Measurements from ENCODE around the gene NLRP1. TPM values are rescaled to one million over a fixed set of nuclear protein-coding genes. Genes with fewer than 3 reads are reported as not detected.

Gene NLRP1
- polyA plus RNA-seq, 3 donors, result 13.2 to 388 (median 17.3) TPM

- TF ChIP-seq, protein P1, sequence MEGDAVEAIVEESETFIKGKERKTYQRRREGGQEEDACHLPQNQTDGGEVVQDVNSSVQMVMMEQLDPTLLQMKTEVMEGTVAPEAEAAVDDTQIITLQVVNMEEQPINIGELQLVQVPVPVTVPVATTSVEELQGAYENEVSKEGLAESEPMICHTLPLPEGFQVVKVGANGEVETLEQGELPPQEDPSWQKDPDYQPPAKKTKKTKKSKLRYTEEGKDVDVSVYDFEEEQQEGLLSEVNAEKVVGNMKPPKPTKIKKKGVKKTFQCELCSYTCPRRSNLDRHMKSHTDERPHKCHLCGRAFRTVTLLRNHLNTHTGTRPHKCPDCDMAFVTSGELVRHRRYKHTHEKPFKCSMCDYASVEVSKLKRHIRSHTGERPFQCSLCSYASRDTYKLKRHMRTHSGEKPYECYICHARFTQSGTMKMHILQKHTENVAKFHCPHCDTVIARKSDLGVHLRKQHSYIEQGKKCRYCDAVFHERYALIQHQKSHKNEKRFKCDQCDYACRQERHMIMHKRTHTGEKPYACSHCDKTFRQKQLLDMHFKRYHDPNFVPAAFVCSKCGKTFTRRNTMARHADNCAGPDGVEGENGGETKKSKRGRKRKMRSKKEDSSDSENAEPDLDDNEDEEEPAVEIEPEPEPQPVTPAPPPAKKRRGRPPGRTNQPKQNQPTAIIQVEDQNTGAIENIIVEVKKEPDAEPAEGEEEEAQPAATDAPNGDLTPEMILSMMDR (IDR thresholded peaks at IDR 0.05), result no peak
- no peak overlapping the region for H3K4me3 Mint-ChIP-seq
- H3K27ac Mint-ChIP-seq, result peak overlapping the region in 1 of 7 donors; percentile 72
- H3K9me3 Mint-ChIP-seq, result peaks cover 0 to 5% (median 0%) of the 10 kb centered on the region in 7 donors
- no peak for DNase-seq
- H3K27me3 Mint-ChIP-seq (ENCODE audit: low read depth in 3 of 3), result no peaks in the 10 kb centered on the region
- Histone ChIP-seq H4K20me1 (ENCODE audit: insufficient read depth, low read length) (peaks cover 100% of the 10 kb centered on the region), H3K9me3 (replicated peaks in 1 of 2; ENCODE audit: control insufficient read depth in 1 of 2, insufficient read depth in 1 of 2, low read length in 2 of 2) (no peaks in the 10 kb centered on the region), H2AFZ (ENCODE audit: insufficient read depth, low read depth, low read length, poor library complexity, severe bottlenecking) (no peak overlapping the region), H3K27ac (ENCODE audit: low read depth in 1 of 2, low read length in 2 of 2) (no peak overlapping the region), H3K4me2 (replicated peaks; ENCODE audit: extremely low read depth, low read length, poor library complexity, severe bottlenecking) (no peak overlapping the region), H3K27me3 (ENCODE audit: control insufficient read depth in 2 of 2, insufficient read depth in 2 of 2, low read length in 2 of 2) (no peaks in the 10 kb centered on the region), H3K4me3 (replicated peaks in 1 of 3; ENCODE audit: low read depth in 2 of 3, low read length in 3 of 3) (no peak overlapping the region), H3K4me1 (ENCODE audit: control insufficient read depth in 1 of 2, insufficient read depth in 2 of 2, low read length in 2 of 2) (no peaks in the 10 kb centered on the region), H3K9ac (ENCODE audit: insufficient read depth, low read length, poor library complexity, severe bottlenecking) (no peak overlapping the region), H3K36me3 (replicated peaks in 1 of 2; ENCODE audit: control insufficient read depth in 1 of 2, insufficient read depth in 2 of 2, low read length in 2 of 2) (peaks cover 59 to 77% of the 10 kb centered on the region in 2 donors), H3K79me2 (ENCODE audit: insufficient read depth, low read length) (peaks cover 49% of the 10 kb centered on the region)
- intact Hi-C loops (cut with micrococcal nuclease), result no loop called here
- H3K4me1 Mint-ChIP-seq, result peaks cover 18% of the 10 kb centered on the region
- peaks cover 64 to 84% of the 10 kb centered on the region in 2 donors for H3K36me3 Mint-ChIP-seq
- 100% methylated on average over 4 of the region's 9 CpGs for WGBS (ENCODE audit: insufficient coverage)
These were observed 23.8 kb downstream of the NLRP1 start for GRCh38 chr17:5560361-5560988.

- intact Hi-C loops (cut with micrococcal nuclease), result no loop called here
- no peak overlapping the region for H3K27ac ChIP-seq (ENCODE audit: low read depth in 1 of 2, low read length in 2 of 2)
- TF ChIP-seq, protein P1 (IDR thresholded peaks at IDR 0.05), result no peak
- H3K27me3 ChIP-seq (ENCODE audit: control insufficient read depth in 2 of 2, insufficient read depth in 2 of 2, low read length in 2 of 2), result no peaks in the 10 kb centered on the region
- H3K4me2 ChIP-seq (replicated peaks; ENCODE audit: extremely low read depth, low read length, poor library complexity, severe bottlenecking), result no peak overlapping the region
- DNase-seq, result no peak
- no peak overlapping the region for H3K9ac ChIP-seq (ENCODE audit: insufficient read depth, low read length, poor library complexity, severe bottlenecking)
- H2AFZ ChIP-seq (ENCODE audit: insufficient read depth, low read depth, low read length, poor library complexity, severe bottlenecking), result no peak overlapping the region
- H3K36me3 ChIP-seq (replicated peaks in 1 of 2; ENCODE audit: control insufficient read depth in 1 of 2, insufficient read depth in 2 of 2, low read length in 2 of 2), result peaks cover 70 to 91% of the 10 kb centered on the region in 2 donors
- H3K4me1 ChIP-seq (ENCODE audit: control insufficient read depth in 1 of 2, insufficient read depth in 2 of 2, low read length in 2 of 2), result no peaks in the 10 kb centered on the region
- Mint-ChIP-seq H3K27ac (peak overlapping the region in 3 of 7 donors; percentile 9 to 21 (median 16)), H3K9me3 (no peaks in the 10 kb centered on the region), H3K36me3 (peaks cover 77 to 94% of the 10 kb centered on the region in 2 donors), H3K4me1 (peaks cover 19% of the 10 kb centered on the region), H3K4me3 (no peak overlapping the region), H3K27me3 (ENCODE audit: low read depth in 3 of 3) (no peaks in the 10 kb centered on the region)
- WGBS (ENCODE audit: insufficient coverage), result 99% methylated on average over 14 of the region's 16 CpGs
- H3K4me3 ChIP-seq (replicated peaks in 1 of 3; ENCODE audit: low read depth in 2 of 3, low read length in 3 of 3), result no peak overlapping the region
- H4K20me1 ChIP-seq (ENCODE audit: insufficient read depth, low read length), result peaks cover 100% of the 10 kb centered on the region
- peaks cover 60% of the 10 kb centered on the region for H3K79me2 ChIP-seq (ENCODE audit: insufficient read depth, low read length)
- no peaks in the 10 kb centered on the region for H3K9me3 ChIP-seq (replicated peaks in 1 of 2; ENCODE audit: control insufficient read depth in 1 of 2, insufficient read depth in 1 of 2, low read length in 2 of 2)
These were observed 25.2 kb downstream of the NLRP1 start for GRCh38 chr17:5558815-5559785.

Measured in CD14-positive monocyte (primary cell).